Measurements from ENCODE around the gene GPD1.

GRCh38 chr12:50082644-50083043 lies 21.2 kb upstream of the GPD1 start:
- no peak for TF ChIP-seq CTCF (IDR thresholded peaks at IDR 0.05; ENCODE audit: low read depth, low read length)
- TF ChIP-seq POLR2A (IDR thresholded peaks at IDR 0.05; ENCODE audit: extremely low read depth, insufficient read length), result no peak

Measured in NB4 (cell line).